Right cardiac atrium (tissue), 5 donors: ENCODE data around the gene ZRANB3. TPM values are rescaled to one million over a fixed set of nuclear protein-coding genes. Genes with fewer than 3 reads are reported as not detected.
"Not testable (repeated sequence)": the region's sequence is repeated elsewhere in the genome, so short reads cannot be mapped to it uniquely, and the experiment has no call there.

Experiments used
- ATAC-seq, 2 donors: fragments of 200-7000 bp; cut with Tn5 transposase; one replicate each; pipeline versions ENCODE4 v1.8.0 to v1.9.1; 2020; ENCODE audit warnings: moderate library complexity in 2 of 2, mild to moderate bottlenecking in 1 of 2
- DNase-seq, 3 donors: peaks; one replicate each; pipeline ENCODE4 v3.0.0-alpha.2; 2020
- H3K27ac ChIP-seq: one replicate; pipeline ENCODE4 v1.5.1; 2013; ENCODE audit warnings: mild to moderate bottlenecking, low read length, control low read depth, moderate library complexity
- H3K27me3 ChIP-seq: one replicate; pipeline ENCODE4 v1.6.1; 2013; ENCODE audit not compliant: control insufficient read depth, insufficient read depth
- H3K4me1 ChIP-seq: one replicate; pipeline ENCODE4 v1.6.1; 2013; ENCODE audit warnings: low read length; ENCODE audit not compliant: control insufficient read depth, insufficient read depth
- H3K4me3 ChIP-seq: one replicate; pipeline ENCODE4 v1.5.1; 2013; ENCODE audit warnings: low read length, control low read depth
- H3K9me3 ChIP-seq: one replicate; pipeline ENCODE4 v1.6.1; 2013; ENCODE audit warnings: low read length; ENCODE audit not compliant: control insufficient read depth
- WGBS: extraction: QIAGEN DNeasy Blood & Tissue Kit; methylation state at CpG from one replicate; pipeline ENCODE4 v1.1.7; 2013; 5-methylcytosine and 5-hydroxymethylcytosine counted together
- intact Hi-C, 4 donors: fragments of 100-400 bp; cut with DNase I; formaldehyde crosslinking; loops; one replicate each; pipeline versions ENCODE4 v1.11.0 to v1.14.0; 2022 to 2023
- polyA plus RNA-seq: library from polyadenylated mRNA; stranded (reverse); fragments of 200-250 nt; gene quantifications from one replicate; pipeline ENCODE4 v1.2.3, GENCODE V29; 2013
- total RNA-seq, 4 donors: library from RNA; stranded (reverse); fragmentation: NEBNext Ultra II Directional; extraction: Animal tissue kit (Norgen Biotek cat#: 25700); gene quantifications; one replicate each; pipeline ENCODE4 v1.2.1, GENCODE V29; 2021
- donor health status: healthy with polysubstance abuse.
- donor health status: DM: no; HTN: yes; CAD: no.
- donor health status: DM: no; HTN: no; CAD: no.
- donor health status: DM: no; HTN: yes; CAD: no; lungs with severe emphysema.
- donor health status: DM: yes; HTN: yes; CAD: no.

The ZRANB3 gene
- total and polyA plus RNA-seq, 5 donors = 0.88 to 4.1 (median 2.6) TPM

GRCh38 chr2:135335256-135335655 is 195.8 kb downstream of the ZRANB3 start:
- ATAC-seq = no peak
- 97% methylated on average over 4 of the region's 4 CpGs for WGBS

GRCh38 chr2:135327146-135327545 is 203.9 kb downstream of the ZRANB3 start:
- Histone ChIP-seq H3K4me1 (no peaks in the 10 kb centered on the region), H3K27me3 (no peaks in the 10 kb centered on the region), H3K27ac (no peak overlapping the region), H3K9me3 (no peaks in the 10 kb centered on the region), H3K4me3 (no peak overlapping the region)
- no peak for DNase-seq
- 77% methylated on average over 1 of the region's 1 CpG for WGBS
- intact Hi-C loops = no loop called here
- no peak for ATAC-seq

More at GRCh38 chr2:135335256-135335655, 195.8 kb downstream of the ZRANB3 start:
- intact Hi-C loops = no loop called here
- no peak for DNase-seq
- H3K27me3 ChIP-seq = no peaks in the 10 kb centered on the region
- no peaks in the 10 kb centered on the region for H3K4me1 ChIP-seq
- H3K27ac ChIP-seq = no peak overlapping the region
- no peaks in the 10 kb centered on the region for H3K9me3 ChIP-seq
- no peak overlapping the region for H3K4me3 ChIP-seq

GRCh38 chr2:135320465-135321355 is 210.3 kb downstream of the ZRANB3 start:
- ATAC-seq = no peak
- Histone ChIP-seq H3K4me3 (no peak overlapping the region), H3K4me1 (no peaks in the 10 kb centered on the region), H3K27ac (no peak overlapping the region), H3K9me3 (no peaks in the 10 kb centered on the region), H3K27me3 (no peaks in the 10 kb centered on the region)
- DNase-seq = no peak
- intact Hi-C loops = no loop called here
- 85% methylated on average over 4 of the region's 4 CpGs for WGBS

- H3K27ac ChIP-seq = no peak overlapping the region
- WGBS = 84% methylated on average over 2 of the region's 2 CpGs
- H3K4me3 ChIP-seq = no peak overlapping the region
- DNase-seq (no peak), ATAC-seq (no peak)
- no peaks in the 10 kb centered on the region for H3K4me1 ChIP-seq
- H3K9me3 ChIP-seq = no peaks in the 10 kb centered on the region
- H3K27me3 ChIP-seq = no peaks in the 10 kb centered on the region
- intact Hi-C loops = no loop called here
Observed at GRCh38 chr2:135318808-135319207, 212.2 kb downstream of the ZRANB3 start.

GRCh38 chr2:135317375-135317774 is 213.6 kb downstream of the ZRANB3 start:
- no peaks in the 10 kb centered on the region for H3K4me1 ChIP-seq
- intact Hi-C loops = no loop called here
- H3K27me3 ChIP-seq = no peaks in the 10 kb centered on the region
- no peak for ATAC-seq
- H3K9me3 ChIP-seq = no peaks in the 10 kb centered on the region
- DNase-seq = no peak
- no peak overlapping the region for H3K4me3 ChIP-seq
- 69% methylated on average over 1 of the region's 1 CpG for WGBS
- no peak overlapping the region for H3K27ac ChIP-seq

GRCh38 chr2:135311962-135312361 is 219.1 kb downstream of the ZRANB3 start:
- intact Hi-C loops = no loop called here
- H3K4me3 ChIP-seq = no peak overlapping the region

GRCh38 chr2:135311268-135311667 is 219.8 kb downstream of the ZRANB3 start:
- no peaks in the 10 kb centered on the region for H3K27me3 ChIP-seq
- intact Hi-C loops = no loop called here
- 97% methylated on average over 3 of the region's 3 CpGs for WGBS

More at GRCh38 chr2:135311962-135312361, 219.1 kb downstream of the ZRANB3 start:
- no peaks in the 10 kb centered on the region for H3K27me3 ChIP-seq
- H3K9me3 ChIP-seq = no peaks in the 10 kb centered on the region
- ATAC-seq (no peak), DNase-seq (no peak)
- 97% methylated on average over 2 of the region's 2 CpGs for WGBS
- no peaks in the 10 kb centered on the region for H3K4me1 ChIP-seq
- no peak overlapping the region for H3K27ac ChIP-seq

GRCh38 chr2:135304694-135305093 is 226.3 kb downstream of the ZRANB3 start:
- Histone ChIP-seq H3K27me3 (no peaks in the 10 kb centered on the region), H3K27ac (no peak overlapping the region), H3K4me3 (no peak overlapping the region), H3K9me3 (no peaks in the 10 kb centered on the region), H3K4me1 (no peaks in the 10 kb centered on the region)
- DNase-seq = no peak
- 98% methylated on average over 4 of the region's 4 CpGs for WGBS
- ATAC-seq = no peak
- intact Hi-C loops = no loop called here

More at GRCh38 chr2:135311268-135311667, 219.8 kb downstream of the ZRANB3 start:
- Histone ChIP-seq H3K9me3 (no peaks in the 10 kb centered on the region), H3K27ac (no peak overlapping the region), H3K4me1 (no peaks in the 10 kb centered on the region), H3K4me3 (no peak overlapping the region)
- ATAC-seq = no peak
- DNase-seq = no peak

- no peaks in the 10 kb centered on the region for H3K4me1 ChIP-seq
- no peaks in the 10 kb centered on the region for H3K9me3 ChIP-seq
- WGBS = 95% methylated on average over 1 of the region's 1 CpG
- H3K27me3 ChIP-seq = no peaks in the 10 kb centered on the region
- H3K4me3 ChIP-seq = no peak overlapping the region
- ATAC-seq (no peak), DNase-seq (no peak)
- intact Hi-C loops = no loop called here
- no peak overlapping the region for H3K27ac ChIP-seq
Observed at GRCh38 chr2:135299658-135300244, 231.3 kb downstream of the ZRANB3 start.

- 92% methylated on average over 2 of the region's 2 CpGs for WGBS
Observed at GRCh38 chr2:135299165-135299564, 231.9 kb downstream of the ZRANB3 start.

GRCh38 chr2:135287121-135287520 is 243.9 kb downstream of the ZRANB3 start:
- H3K4me1 ChIP-seq, DNase-seq, H3K9me3 ChIP-seq, ATAC-seq, H3K4me3 ChIP-seq, intact Hi-C loops, H3K27me3 ChIP-seq, H3K27ac ChIP-seq: not testable (repeated sequence)

More at GRCh38 chr2:135299165-135299564, 231.9 kb downstream of the ZRANB3 start:
- Histone ChIP-seq H3K4me1 (no peaks in the 10 kb centered on the region), H3K9me3 (no peaks in the 10 kb centered on the region), H3K27ac (no peak overlapping the region), H3K4me3 (no peak overlapping the region), H3K27me3 (no peaks in the 10 kb centered on the region)
- intact Hi-C loops = no loop called here
- DNase-seq (no peak), ATAC-seq (no peak)
